ENCODE results near the gene PSMB3.
"Not testable (repeated sequence)": the region's sequence is repeated elsewhere in the genome, so short reads cannot be mapped to it uniquely, and the experiment has no call there.

Gene PSMB3

DNA sequence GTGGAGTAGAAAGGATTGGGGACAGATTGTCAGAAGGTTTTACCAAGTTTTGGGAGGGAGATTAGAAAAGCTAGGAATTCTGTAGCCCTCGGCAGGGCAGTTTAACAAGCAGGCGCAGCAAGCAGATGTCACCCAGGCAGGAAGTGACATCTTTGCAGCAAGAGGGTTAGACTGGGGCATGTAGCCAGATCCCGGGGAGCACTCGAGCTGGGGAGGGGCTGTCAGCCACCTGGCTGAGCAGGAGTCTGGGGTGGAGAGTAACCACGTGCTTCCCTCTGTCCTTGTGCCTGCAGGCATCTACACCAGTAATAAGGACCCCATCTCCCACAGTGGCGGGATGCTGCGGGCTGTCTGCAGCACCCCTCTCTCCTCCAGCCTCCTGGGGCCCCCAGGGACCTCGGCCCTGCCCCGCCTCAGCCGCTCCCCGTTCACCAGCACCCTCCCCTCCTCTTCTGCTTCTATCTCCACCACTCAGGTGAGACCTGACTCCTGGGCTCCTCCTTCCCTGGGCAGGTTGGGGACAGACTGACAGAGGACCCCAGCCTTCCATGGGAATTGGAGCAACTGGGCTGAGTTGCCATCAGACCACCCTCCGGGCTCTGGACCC, 35.3 kb upstream of the PSMB3 start:
- Histone ChIP-seq H3K4me3 (ENCODE audit: low read depth, low read length) (no peak overlapping the region), H3K9ac (ENCODE audit: low read length) (no peak overlapping the region), H3K4me1 (ENCODE audit: control insufficient read depth, insufficient read depth, low read length) (peaks cover 39% of the 10 kb centered on the region), H3K36me3 (ENCODE audit: control insufficient read depth, insufficient read depth, low read length) (peaks cover 38% of the 10 kb centered on the region), H3K27me3 (ENCODE audit: control insufficient read depth, insufficient read depth, low read length) (peaks cover 12% of the 10 kb centered on the region; the same call in 1 of the 2 replicates), H3K9me3 (ENCODE audit: control insufficient read depth, insufficient read depth, low read depth, low read length) (no peaks in the 10 kb centered on the region), H3K27ac (ENCODE audit: low read depth, low read length) (no peak overlapping the region)

DNA sequence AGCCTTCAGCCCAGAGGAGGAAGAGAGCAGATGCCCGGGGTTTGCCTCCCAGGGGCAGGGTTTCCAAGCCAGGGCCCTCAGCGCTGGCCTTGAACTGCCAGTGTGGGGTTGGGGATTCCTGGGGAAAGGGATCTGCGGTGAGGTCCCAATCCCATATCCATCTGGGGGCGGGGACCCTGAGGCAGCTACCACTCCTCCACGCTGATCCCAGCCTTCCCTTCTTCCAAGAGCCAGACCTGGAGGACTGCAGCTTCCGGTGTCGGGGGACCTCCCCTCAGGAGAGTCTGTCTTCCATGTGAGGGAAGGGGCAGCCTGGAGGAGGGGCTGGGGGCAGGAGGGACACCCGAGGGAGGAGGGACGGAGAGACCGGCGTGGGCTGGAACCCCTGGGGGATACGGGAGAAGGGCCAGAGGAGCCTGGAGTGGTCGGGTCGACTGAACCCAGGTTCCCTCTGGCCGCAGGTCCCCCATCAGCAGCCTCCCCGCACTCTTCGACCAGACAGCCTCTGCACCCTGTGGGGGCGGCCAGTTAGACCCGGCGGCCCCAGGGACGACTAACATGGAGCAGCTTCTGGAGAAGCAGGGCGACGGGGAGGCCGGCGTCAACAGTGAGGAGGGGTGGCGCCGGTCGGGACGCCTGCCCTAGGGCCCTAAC, 33.1 kb upstream of the PSMB3 start:
- Histone ChIP-seq H3K27ac (ENCODE audit: low read depth, low read length) (no peak overlapping the region; the same call in 1 of the 2 replicates), H3K9me3 (ENCODE audit: control insufficient read depth, insufficient read depth, low read depth, low read length) (no peaks in the 10 kb centered on the region), H3K36me3 (ENCODE audit: control insufficient read depth, insufficient read depth, low read length) (peaks cover 19% of the 10 kb centered on the region; the same call in 1 of the 2 replicates), H3K4me3 (ENCODE audit: low read depth, low read length) (peak overlapping the region; percentile 64), H3K9ac (ENCODE audit: low read length) (peak overlapping the region; percentile 37), H3K4me1 (ENCODE audit: control insufficient read depth, insufficient read depth, low read length) (peaks cover 34% of the 10 kb centered on the region), H3K27me3 (ENCODE audit: control insufficient read depth, insufficient read depth, low read length) (peaks cover 12% of the 10 kb centered on the region; the same call in 1 of the 2 replicates)

DNA sequence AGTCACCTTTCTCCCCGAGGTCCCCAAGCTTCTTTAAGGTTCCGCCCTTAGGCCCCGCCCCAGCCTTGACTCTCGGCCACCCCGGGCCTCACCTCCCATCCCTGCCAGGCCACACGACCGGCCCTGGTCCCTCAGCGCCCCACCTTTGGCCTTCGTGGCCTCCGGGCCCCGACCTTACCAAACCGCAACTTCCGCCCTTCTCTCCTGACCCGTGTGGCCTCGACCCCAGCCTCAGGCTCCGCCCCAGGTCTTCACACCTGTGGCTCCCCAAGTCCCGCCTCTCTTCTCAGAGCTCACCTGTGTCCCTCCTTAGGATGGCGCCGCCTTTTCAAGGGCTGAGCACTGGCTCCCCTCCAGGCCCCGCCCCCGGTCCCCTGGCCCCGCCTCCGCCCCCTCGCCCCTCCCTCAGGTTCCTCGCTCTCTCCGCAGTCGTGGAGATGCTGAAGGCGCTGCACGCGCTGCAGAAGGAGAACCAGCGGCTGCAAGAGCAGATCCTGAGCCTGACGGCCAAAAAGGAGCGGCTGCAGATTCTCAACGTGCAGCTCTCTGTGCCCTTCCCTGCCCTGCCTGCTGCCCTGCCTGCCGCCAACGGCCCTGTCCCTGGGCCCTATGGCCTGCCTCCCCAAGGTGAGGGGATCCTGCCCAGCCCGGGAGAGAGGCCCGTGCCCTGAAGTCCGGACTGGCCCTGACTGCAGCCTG, 32.4 kb upstream of the PSMB3 start:
- H3K9ac ChIP-seq (ENCODE audit: low read length), result peak overlapping the region; percentile 37
- no peaks in the 10 kb centered on the region for H3K9me3 ChIP-seq (ENCODE audit: control insufficient read depth, insufficient read depth, low read depth, low read length)
- H3K27ac ChIP-seq (ENCODE audit: low read depth, low read length), result no peak overlapping the region; the same call in 1 of the 2 replicates
- peaks cover 20% of the 10 kb centered on the region; the same call in 1 of the 2 replicates for H3K36me3 ChIP-seq (ENCODE audit: control insufficient read depth, insufficient read depth, low read length)
- H3K4me1 ChIP-seq (ENCODE audit: control insufficient read depth, insufficient read depth, low read length), result peaks cover 33% of the 10 kb centered on the region
- H3K4me3 ChIP-seq (ENCODE audit: low read depth, low read length), result peak overlapping the region; percentile 64
- H3K27me3 ChIP-seq (ENCODE audit: control insufficient read depth, insufficient read depth, low read length), result peaks cover 12% of the 10 kb centered on the region; the same call in 1 of the 2 replicates

DNA sequence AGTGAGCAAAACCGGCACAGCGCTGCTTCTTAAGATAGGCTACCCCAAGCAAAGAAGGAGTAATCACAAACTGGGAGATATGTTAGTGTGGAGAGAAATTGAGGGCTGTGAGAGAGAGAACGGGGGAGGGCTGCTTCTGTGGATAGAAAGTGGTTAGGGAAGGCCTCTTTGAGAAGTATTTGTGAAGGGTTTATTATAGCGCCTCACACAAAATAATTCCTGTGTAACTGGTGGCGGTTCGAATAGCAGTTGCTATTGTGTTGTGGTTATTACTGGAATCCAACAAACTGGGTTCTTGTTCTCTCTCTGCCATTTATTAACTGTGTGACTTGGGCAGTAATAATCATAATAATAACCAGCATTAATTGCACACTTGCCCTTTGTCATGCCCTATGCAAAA, 31.6 kb upstream of the PSMB3 start:
- Histone ChIP-seq H3K4me1 (ENCODE audit: control insufficient read depth, insufficient read depth, low read length) (peaks cover 24% of the 10 kb centered on the region), H3K27ac (ENCODE audit: low read depth, low read length) (no peak overlapping the region), H3K27me3 (ENCODE audit: control insufficient read depth, insufficient read depth, low read length) (peaks cover 12% of the 10 kb centered on the region; the same call in 1 of the 2 replicates), H3K9ac (ENCODE audit: low read length) (no peak overlapping the region), H3K36me3 (ENCODE audit: control insufficient read depth, insufficient read depth, low read length) (peaks cover 17% of the 10 kb centered on the region; the same call in 1 of the 2 replicates), H3K9me3 (ENCODE audit: control insufficient read depth, insufficient read depth, low read depth, low read length) (no peaks in the 10 kb centered on the region), H3K4me3 (ENCODE audit: low read depth, low read length) (no peak overlapping the region)

DNA sequence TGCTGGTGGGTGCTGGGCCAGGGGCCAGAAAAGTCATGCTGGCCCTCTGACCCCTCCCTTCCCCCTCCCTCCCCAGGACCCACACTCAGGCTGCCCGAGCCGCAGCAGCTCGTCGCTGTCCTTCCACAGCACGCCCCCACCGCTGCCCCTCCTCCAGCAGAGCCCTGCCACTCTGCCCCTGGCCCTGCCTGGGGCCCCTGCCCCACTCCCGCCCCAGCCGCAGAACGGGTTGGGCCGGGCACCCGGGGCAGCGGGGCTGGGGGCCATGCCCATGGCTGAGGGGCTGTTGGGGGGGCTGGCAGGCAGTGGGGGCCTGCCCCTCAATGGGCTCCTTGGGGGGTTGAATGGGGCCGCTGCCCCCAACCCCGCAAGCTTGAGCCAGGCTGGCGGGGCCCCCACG, 30.7 kb upstream of the PSMB3 start:
- H3K9me3 ChIP-seq (ENCODE audit: control insufficient read depth, insufficient read depth, low read depth, low read length), result no peaks in the 10 kb centered on the region
- no peak overlapping the region for H3K27ac ChIP-seq (ENCODE audit: low read depth, low read length)
- peaks cover 22% of the 10 kb centered on the region for H3K4me1 ChIP-seq (ENCODE audit: control insufficient read depth, insufficient read depth, low read length)
- H3K27me3 ChIP-seq (ENCODE audit: control insufficient read depth, insufficient read depth, low read length), result peaks cover 12% of the 10 kb centered on the region; the same call in 1 of the 2 replicates
- H3K4me3 ChIP-seq (ENCODE audit: low read depth, low read length), result no peak overlapping the region
- no peak overlapping the region for H3K9ac ChIP-seq (ENCODE audit: low read length)
- H3K36me3 ChIP-seq (ENCODE audit: control insufficient read depth, insufficient read depth, low read length), result peaks cover 13% of the 10 kb centered on the region; the same call in 1 of the 2 replicates

DNA sequence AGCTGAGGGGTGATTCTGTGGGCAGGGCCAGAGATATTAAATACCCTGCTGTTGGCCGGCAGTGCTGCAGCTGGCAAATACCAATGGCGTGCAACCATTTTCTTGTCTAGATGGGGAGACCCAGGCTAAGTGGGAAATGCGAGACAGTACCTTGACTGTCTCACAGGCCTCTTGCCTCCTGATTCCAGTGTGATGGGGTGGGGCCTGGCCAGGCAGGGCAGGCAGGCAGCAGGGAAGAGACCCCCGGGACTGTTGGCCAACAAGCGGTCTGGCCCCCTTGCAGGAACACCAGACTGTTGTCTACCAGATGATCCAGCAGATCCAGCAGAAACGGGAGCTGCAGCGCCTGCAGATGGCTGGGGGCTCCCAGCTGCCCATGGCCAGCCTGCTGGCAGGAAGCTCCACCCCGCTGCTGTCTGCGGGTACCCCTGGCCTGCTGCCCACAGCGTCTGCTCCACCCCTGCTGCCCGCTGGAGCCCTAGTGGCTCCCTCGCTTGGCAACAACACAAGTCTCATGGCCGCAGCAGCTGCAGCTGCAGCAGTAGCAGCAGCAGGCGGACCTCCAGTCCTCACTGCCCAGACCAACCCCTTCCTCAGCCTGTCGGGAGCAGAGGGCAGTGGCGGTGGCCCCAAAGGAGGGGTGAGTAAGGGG, 28.1 kb upstream of the PSMB3 start:
- Histone ChIP-seq H3K4me1 (ENCODE audit: control insufficient read depth, insufficient read depth, low read length) (peaks cover 18% of the 10 kb centered on the region; the same call in 1 of the 2 replicates), H3K36me3 (ENCODE audit: control insufficient read depth, insufficient read depth, low read length) (peaks cover 10% of the 10 kb centered on the region; the same call in 1 of the 2 replicates), H3K27me3 (ENCODE audit: control insufficient read depth, insufficient read depth, low read length) (peaks cover 18% of the 10 kb centered on the region; the same call in 1 of the 2 replicates), H3K9me3 (ENCODE audit: control insufficient read depth, insufficient read depth, low read depth, low read length) (no peaks in the 10 kb centered on the region), H3K27ac (ENCODE audit: low read depth, low read length) (no peak overlapping the region), H3K4me3 (ENCODE audit: low read depth, low read length) (no peak overlapping the region), H3K9ac (ENCODE audit: low read length) (no peak overlapping the region)

DNA sequence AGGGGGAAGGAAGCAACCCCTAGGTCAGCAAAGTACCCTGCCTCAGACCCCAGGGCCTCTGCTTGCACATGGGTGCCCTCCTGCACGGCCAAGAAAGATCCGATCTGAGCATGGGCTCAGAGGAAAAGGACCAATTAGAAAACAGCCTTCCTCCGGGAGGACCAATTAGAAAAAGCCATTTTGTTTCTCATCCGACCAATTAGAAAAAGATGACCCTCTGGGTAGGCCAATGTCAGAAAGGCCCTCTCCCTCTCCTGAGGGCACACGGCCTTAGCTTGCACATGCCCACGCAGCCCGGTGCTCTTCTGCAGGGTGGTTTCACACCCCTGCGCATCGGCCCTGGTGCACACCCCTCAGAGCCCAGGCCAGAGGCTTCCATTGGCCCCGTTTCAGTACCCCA, 27.5 kb upstream of the PSMB3 start:
- no peaks in the 10 kb centered on the region for H3K9me3 ChIP-seq (ENCODE audit: control insufficient read depth, insufficient read depth, low read depth, low read length)
- peaks cover 10% of the 10 kb centered on the region; the same call in 1 of the 2 replicates for H3K36me3 ChIP-seq (ENCODE audit: control insufficient read depth, insufficient read depth, low read length)
- no peak overlapping the region for H3K27ac ChIP-seq (ENCODE audit: low read depth, low read length)
- H3K27me3 ChIP-seq (ENCODE audit: control insufficient read depth, insufficient read depth, low read length), result peaks cover 19% of the 10 kb centered on the region; the same call in 1 of the 2 replicates
- no peak overlapping the region for H3K9ac ChIP-seq (ENCODE audit: low read length)
- H3K4me3 ChIP-seq (ENCODE audit: low read depth, low read length), result no peak overlapping the region
- H3K4me1 ChIP-seq (ENCODE audit: control insufficient read depth, insufficient read depth, low read length), result peaks cover 15% of the 10 kb centered on the region; the same call in 1 of the 2 replicates

DNA sequence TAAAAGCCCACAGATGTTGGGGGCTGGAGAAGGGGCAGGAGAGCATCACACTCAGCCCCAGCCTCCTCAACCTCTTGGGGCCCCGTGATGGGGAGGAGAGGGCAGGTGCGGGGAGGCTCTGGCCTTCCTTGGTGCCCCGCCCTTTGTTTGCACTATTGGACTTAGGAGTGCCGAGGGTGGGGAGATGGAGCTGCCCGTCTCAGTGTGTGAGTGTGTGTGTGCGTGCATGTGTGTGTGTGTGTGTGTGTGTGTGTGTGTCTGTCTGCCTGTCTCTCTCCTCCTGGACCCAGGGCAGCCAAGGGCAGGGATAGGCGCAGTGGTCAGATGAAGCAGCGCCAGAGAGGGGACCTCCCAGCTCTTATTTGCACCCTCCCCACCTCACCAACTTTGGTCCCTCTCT, 26.4 kb upstream of the PSMB3 start:
- Histone ChIP-seq H3K27me3 (ENCODE audit: control insufficient read depth, insufficient read depth, low read length) (peaks cover 11% of the 10 kb centered on the region; the same call in 1 of the 2 replicates), H3K4me1 (ENCODE audit: control insufficient read depth, insufficient read depth, low read length) (peaks cover 15% of the 10 kb centered on the region)
- H3K4me3 ChIP-seq (ENCODE audit: low read depth, low read length); H3K9me3 ChIP-seq (ENCODE audit: control insufficient read depth, insufficient read depth, low read depth, low read length); H3K9ac ChIP-seq (ENCODE audit: low read length); H3K27ac ChIP-seq (ENCODE audit: low read depth, low read length); H3K36me3 ChIP-seq (ENCODE audit: control insufficient read depth, insufficient read depth, low read length): not testable (repeated sequence)

DNA sequence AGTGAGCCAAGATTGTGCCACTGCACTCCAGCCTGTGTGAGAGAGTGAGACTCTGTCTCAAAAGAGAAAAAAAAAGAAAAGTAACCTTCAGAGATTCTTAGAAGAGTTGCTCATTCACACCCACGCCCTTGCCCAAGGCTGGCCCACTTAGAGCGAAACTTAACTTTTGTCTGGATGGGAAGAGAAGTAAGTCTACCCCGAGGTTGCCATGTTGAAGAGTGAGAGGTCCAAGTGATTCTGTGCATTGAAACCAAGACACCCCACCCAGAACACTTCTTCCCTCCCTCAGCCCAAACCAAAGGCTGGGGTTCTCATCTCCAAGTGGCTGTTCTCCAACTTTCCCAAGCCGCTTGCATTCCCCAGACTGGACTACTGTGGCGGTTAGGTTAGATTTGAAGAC, 24.8 kb upstream of the PSMB3 start:
- no peak overlapping the region for H3K4me3 ChIP-seq (ENCODE audit: low read depth, low read length)
- H3K9ac ChIP-seq (ENCODE audit: low read length), result no peak overlapping the region
- H3K36me3 ChIP-seq (ENCODE audit: control insufficient read depth, insufficient read depth, low read length), result peaks cover 10% of the 10 kb centered on the region; the same call in 1 of the 2 replicates
- H3K9me3 ChIP-seq (ENCODE audit: control insufficient read depth, insufficient read depth, low read depth, low read length), result no peaks in the 10 kb centered on the region
- peaks cover 24% of the 10 kb centered on the region for H3K4me1 ChIP-seq (ENCODE audit: control insufficient read depth, insufficient read depth, low read length)
- H3K27me3 ChIP-seq (ENCODE audit: control insufficient read depth, insufficient read depth, low read length), result peaks cover 7% of the 10 kb centered on the region; the same call in 1 of the 2 replicates
- no peak overlapping the region for H3K27ac ChIP-seq (ENCODE audit: low read depth, low read length)

DNA sequence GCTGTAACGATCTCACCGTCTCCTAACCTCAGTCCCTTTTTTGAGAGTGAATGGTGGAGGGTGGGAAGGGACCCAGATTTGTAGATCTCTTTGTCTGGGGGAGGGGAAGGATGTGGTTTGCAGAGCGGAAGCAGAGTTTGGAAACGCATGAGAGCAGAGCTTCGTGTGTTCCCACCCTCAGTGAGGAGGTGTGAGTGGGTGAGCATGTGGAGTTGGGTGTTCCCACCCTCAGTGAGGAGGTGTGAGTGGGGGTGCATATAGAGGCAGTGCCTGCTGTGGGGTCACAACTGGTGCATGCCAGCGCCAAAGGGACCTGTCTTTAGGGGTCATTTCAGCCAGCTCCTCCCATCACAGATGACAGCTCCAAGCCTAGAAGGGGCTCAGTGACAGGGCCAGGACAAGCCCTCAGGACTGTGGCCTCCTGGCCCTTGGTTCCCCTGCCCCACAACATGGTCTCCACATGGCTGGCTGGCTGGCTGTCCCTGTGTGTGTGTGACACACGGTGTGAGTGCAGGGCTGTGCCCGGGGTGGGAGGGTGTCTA, 24.2 kb upstream of the PSMB3 start:
- Histone ChIP-seq H3K4me1 (ENCODE audit: control insufficient read depth, insufficient read depth, low read length) (peaks cover 24% of the 10 kb centered on the region), H3K4me3 (ENCODE audit: low read depth, low read length) (no peak overlapping the region), H3K36me3 (ENCODE audit: control insufficient read depth, insufficient read depth, low read length) (peaks cover 16% of the 10 kb centered on the region), H3K9ac (ENCODE audit: low read length) (no peak overlapping the region), H3K9me3 (ENCODE audit: control insufficient read depth, insufficient read depth, low read depth, low read length) (no peaks in the 10 kb centered on the region), H3K27me3 (ENCODE audit: control insufficient read depth, insufficient read depth, low read length) (peaks cover 7% of the 10 kb centered on the region; the same call in 1 of the 2 replicates), H3K27ac (ENCODE audit: low read depth, low read length) (no peak overlapping the region)
